ENCODE results near the gene AVEN.

DNA sequence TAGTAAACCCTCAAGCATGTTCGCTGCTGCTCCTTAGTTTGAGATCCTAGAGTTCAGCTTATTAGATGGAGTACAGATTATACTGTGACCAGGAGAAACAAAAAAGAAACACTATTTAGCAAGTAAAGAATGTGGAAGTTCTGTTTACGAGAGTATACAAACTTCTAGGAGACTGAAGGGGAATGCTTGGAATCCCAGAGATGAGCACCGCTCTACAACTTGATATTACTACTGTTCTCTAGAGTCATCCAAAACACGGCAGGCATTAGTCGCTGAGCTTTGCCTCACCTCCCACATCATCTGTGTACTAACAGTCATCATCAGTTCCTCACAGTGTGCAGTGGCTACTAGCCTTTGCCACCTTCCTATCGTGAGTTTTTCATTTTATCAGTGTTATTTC, 192.1 kb downstream of the AVEN start:
- TF ChIP-seq TAF1 (IDR thresholded peaks at IDR 0.05; ENCODE audit: borderline replicate concordance, insufficient read depth, low read length) (no peak), POLR2AphosphoS5 (IDR thresholded peaks at IDR 0.05; ENCODE audit: low read depth, low read length) (no peak)

Data from PFSK-1 (cell line).